SK-N-SH (cell line): ENCODE results near the gene SPOUT1. TPM values are rescaled to one million over a fixed set of nuclear protein-coding genes. Genes with fewer than 3 reads are reported as not detected.

Experiments
- CTCF ChIA-PET: fragments of 300-600, 350-600 bp; formaldehyde crosslinking; extraction: SDS; loops from one replicate; lab custom pipeline; 2021; lab: Yijun Ruan, JAX
- POLR2A ChIA-PET: fragments of 350-600 bp; sonication (Branson Sonifier 250); formaldehyde crosslinking; extraction: SDS; loops from one replicate; lab custom pipeline; 2020; ENCODE audit warnings: antibody characterized with exemption, inconsistent platforms; lab: Yijun Ruan, JAX
- DNase-seq: peaks from one replicate; pipeline ENCODE4 v3.0.0; 2012
- H2AFZ ChIP-seq: fragments of 200-600 bp; sonication (generic); 2 replicates; pipeline ENCODE4 v1.8.1; 2016; ENCODE audit warnings: antibody characterized with exemption, mild to moderate bottlenecking, low read depth
- H3F3A ChIP-seq: fragments of 200-600 bp; sonication (generic); replicated peaks from 2 replicates; pipeline ENCODE3; 2016; ENCODE audit warnings: antibody characterized with exemption, mild to moderate bottlenecking; ENCODE audit not compliant: insufficient read depth
- H3K27ac ChIP-seq, 2 experiments: fragments of 200-500 bp in 1 of 2; fragments of 200-600 bp in 1 of 2; sonication (Bioruptor generic) in 1 of 2; sonication (generic), shearing (Covaris generic) in 1 of 2; 2 replicates each; pipeline versions ENCODE4 v1.5.1 to v1.6.1; 2014 to 2016; ENCODE audit warnings: low read depth in 2 of 2, inconsistent platforms in 1 of 2, low read length in 1 of 2, mild to moderate bottlenecking in 1 of 2, mixed read lengths in 1 of 2
- H3K27me3 ChIP-seq: fragments of 200-600 bp; sonication (generic), shearing (Covaris generic); 2 replicates; pipeline ENCODE4 v1.6.1; 2016; ENCODE audit warnings: mixed run types; ENCODE audit not compliant: insufficient read depth
- H3K36me3 ChIP-seq, 2 experiments: fragments of 200-500 bp in 1 of 2; fragments of 200-600 bp in 1 of 2; sonication (Bioruptor generic) in 1 of 2; sonication (generic) in 1 of 2; replicated peaks in 1 of 2; 2 replicates each; pipeline versions ENCODE3 to v1.5.1; 2014 to 2016; ENCODE audit warnings: low read length in 1 of 2, mild to moderate bottlenecking in 1 of 2; ENCODE audit not compliant: insufficient read depth in 2 of 2, control insufficient read depth in 1 of 2
- H3K4me1 ChIP-seq, 2 experiments: fragments of 200-500 bp in 1 of 2; fragments of 200-600 bp in 1 of 2; sonication (Bioruptor generic) in 1 of 2; sonication (generic), shearing (Covaris generic) in 1 of 2; 2 replicates each; pipeline versions ENCODE4 v1.5.1 to v1.6.1; 2014 to 2016; ENCODE audit warnings: low read depth in 1 of 2, low read length in 1 of 2, mixed run types in 1 of 2; ENCODE audit not compliant: insufficient read depth in 2 of 2, control insufficient read depth in 1 of 2
- H3K4me2 ChIP-seq: fragments of 200-600 bp; sonication (generic), shearing (Covaris generic); 2 replicates; pipeline ENCODE4 v1.6.1; 2017; ENCODE audit warnings: mixed run types
- H3K4me3 ChIP-seq, 2 experiments: fragments of 200-500 bp in 1 of 2; fragments of 200-600 bp in 1 of 2; sonication (Bioruptor generic) in 1 of 2; sonication (generic), shearing (Covaris generic) in 1 of 2; 2 replicates each; pipeline versions ENCODE4 v1.5.1 to v1.8.1; 2014 to 2016; ENCODE audit warnings: low read depth in 2 of 2, inconsistent platforms in 1 of 2, low read length in 1 of 2, mild to moderate bottlenecking in 1 of 2, mixed read lengths in 1 of 2, moderate library complexity in 1 of 2
- H3K79me2 ChIP-seq: fragments of 200-600 bp; sonication (generic); 2 replicates; pipeline ENCODE4 v1.8.1; 2017; ENCODE audit warnings: mild to moderate bottlenecking; ENCODE audit not compliant: insufficient read depth
- H3K9ac ChIP-seq: fragments of 200-600 bp; sonication (generic); 2 replicates; pipeline ENCODE4 v1.6.1; 2017; ENCODE audit warnings: mixed run types
- H3K9me2 ChIP-seq: fragments of 200-600 bp; sonication (generic); 2 replicates; pipeline ENCODE4 v1.6.1; 2017; ENCODE audit warnings: mixed run types
- H3K9me3 ChIP-seq: fragments of 200-600 bp; sonication (generic); 2 replicates; pipeline ENCODE4 v1.6.1; 2017; ENCODE audit warnings: mixed run types, mild to moderate bottlenecking, moderate library complexity
- H4K20me1 ChIP-seq: fragments of 200-600 bp; sonication (generic); 2 replicates; pipeline ENCODE4 v1.6.1; 2017; ENCODE audit warnings: mild to moderate bottlenecking, mixed run types; ENCODE audit not compliant: insufficient read depth
- CTCF ChIP-seq: fragments of 200-600 bp; sonication (generic); IDR thresholded peaks from 2 replicates; pipeline ENCODE4 v1.6.1; 2017; ENCODE audit warnings: antibody characterized with exemption, mild to moderate bottlenecking, moderate library complexity
- EP300 ChIP-seq, 2 experiments: IDR thresholded peaks; 2 replicates each; pipeline versions ENCODE4 v1.4.0 to v1.6.1; 2012; ENCODE audit warnings: borderline replicate concordance in 1 of 2, low read depth in 1 of 2, low read length in 1 of 2
- EZH2phosphoT487 ChIP-seq: fragments of 200-600 bp; sonication (generic); IDR thresholded peaks from 2 replicates; pipeline ENCODE4 v1.6.1; 2017; ENCODE audit warnings: low read depth, mixed run types, mild to moderate bottlenecking, antibody characterized with exemption, moderate library complexity, borderline replicate concordance
- FOSL2 ChIP-seq: IDR thresholded peaks from 2 replicates; pipeline ENCODE4 v1.4.0; 2012; ENCODE audit warnings: low read depth, mild to moderate bottlenecking, moderate library complexity, borderline replicate concordance
- FOXM1 ChIP-seq: IDR thresholded peaks from 2 replicates; pipeline ENCODE4 v1.4.0; 2012; ENCODE audit warnings: low read depth, mild to moderate bottlenecking
- GABPA ChIP-seq: IDR thresholded peaks from 2 replicates; pipeline ENCODE4 v1.4.0; 2012; ENCODE audit warnings: low read depth, mild to moderate bottlenecking
- GATA2 ChIP-seq: sonication (generic); formaldehyde crosslinking; IDR thresholded peaks from 2 replicates; pipeline ENCODE4 v1.5.0; 2020; ENCODE audit warnings: mild to moderate bottlenecking, missing genetic modification reagents
- IRF3 ChIP-seq: fragments of 150-350 bp; IDR thresholded peaks from 2 replicates; pipeline ENCODE4 v1.6.1; 2016; ENCODE audit warnings: mild to moderate bottlenecking, low read depth, low read length
- JUND ChIP-seq: IDR thresholded peaks from 2 replicates; pipeline ENCODE4 v1.4.0; 2012
- MEF2A ChIP-seq: IDR thresholded peaks from 2 replicates; pipeline ENCODE4 v1.4.0; 2012; ENCODE audit warnings: low read depth, borderline replicate concordance
- POLR2AphosphoS5 ChIP-seq: IDR thresholded peaks from 2 replicates; pipeline ENCODE4 v1.6.1; 2012; ENCODE audit warnings: low read depth, low read length
- RAD21 ChIP-seq: IDR thresholded peaks from 2 replicates; pipeline ENCODE4 v1.6.1; 2012; ENCODE audit warnings: mild to moderate bottlenecking, low read length
- RFX5 ChIP-seq: IDR thresholded peaks from 2 replicates; pipeline ENCODE4 v1.6.1; 2012; ENCODE audit warnings: mild to moderate bottlenecking, improper control_type of control experiment, low read length
- SMC3 ChIP-seq: IDR thresholded peaks from 2 replicates; pipeline ENCODE4 v1.6.1; 2012; ENCODE audit warnings: low read depth, low read length, improper control_type of control experiment
- TCF12 ChIP-seq: IDR thresholded peaks from 2 replicates; pipeline ENCODE4 v1.4.0; 2012
- USF1 ChIP-seq: IDR thresholded peaks from 2 replicates; pipeline ENCODE4 v1.4.0; 2012; ENCODE audit warnings: low read depth, borderline replicate concordance
- YY1 ChIP-seq: IDR thresholded peaks from 2 replicates; pipeline ENCODE4 v1.4.0; 2012; ENCODE audit warnings: low read depth, mild to moderate bottlenecking
- ZBTB33 ChIP-seq: IDR thresholded peaks from 2 replicates; pipeline ENCODE4 v1.4.0; 2012; ENCODE audit warnings: low read depth, borderline replicate concordance
- WGBS: methylation state at CpG from one replicate; pipeline ENCODE4 v1.1.6; 2017; ENCODE audit warnings: low lambda C conversion rate; 5-methylcytosine and 5-hydroxymethylcytosine counted together
- polyA plus RNA-seq, 3 experiments: library from polyadenylated mRNA; depleted of rRNA; stranded (reverse); fragments of >200 nt; gene quantifications; 2 replicates each; pipeline ENCODE4 v1.2.3, GENCODE V29; 2012

Gene SPOUT1
- polyA plus RNA-seq, 1 of the 3 experiments (the other 2 are of a cell fraction): 44.2 TPM

DNA sequence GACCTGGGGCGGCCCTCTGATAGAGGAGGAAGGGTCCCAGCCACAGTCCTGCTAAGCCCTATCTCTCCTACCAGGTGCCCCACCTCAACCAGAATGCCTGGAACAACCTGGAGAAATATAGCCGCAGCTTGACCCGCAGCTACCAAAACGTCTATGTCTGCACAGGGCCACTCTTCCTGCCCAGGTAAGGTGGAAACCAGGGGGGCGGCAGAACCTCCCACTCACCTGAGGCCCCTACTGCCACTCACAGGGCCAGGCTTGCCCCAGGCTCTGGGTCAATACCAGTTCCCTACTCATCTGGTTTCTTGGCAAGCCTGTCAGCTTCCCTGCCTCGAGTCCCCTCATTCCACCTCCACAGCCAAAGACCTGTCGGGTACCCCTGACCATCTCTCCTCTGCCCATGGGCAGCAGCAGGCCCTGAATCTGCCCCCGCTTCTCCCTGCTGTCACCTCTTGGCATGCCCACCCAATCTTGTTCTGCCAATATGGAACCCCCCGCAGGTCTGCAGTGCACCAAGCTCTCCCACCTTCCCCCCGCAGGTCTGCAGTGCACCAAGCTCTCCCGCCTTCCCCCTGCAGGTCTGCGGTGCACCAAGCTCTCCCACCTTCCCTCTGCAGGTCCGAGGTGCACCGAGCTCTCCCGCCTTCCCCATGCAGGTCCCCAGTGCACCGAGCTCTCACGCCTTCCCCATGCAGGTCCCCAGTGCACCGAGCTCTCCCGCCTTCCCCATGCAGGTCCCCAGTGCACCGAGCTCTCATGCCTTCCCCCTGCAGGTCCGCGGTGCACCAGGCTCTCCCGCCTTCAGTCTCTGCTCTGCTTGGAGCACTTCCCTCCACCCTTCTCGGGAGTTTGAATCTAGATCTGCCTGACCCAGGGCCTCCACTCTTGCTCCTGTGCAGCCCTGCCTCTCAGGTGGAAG is 8.7 kb downstream of the SPOUT1 start:
- H3K9ac ChIP-seq: no peak overlapping the region
- H3K27me3 ChIP-seq: no peaks in the 10 kb centered on the region
- H3K27ac ChIP-seq: no peak overlapping the region
- no peaks in the 10 kb centered on the region for H3K9me2 ChIP-seq
- H3K79me2 ChIP-seq: peaks cover 5% of the 10 kb centered on the region; the same call in 1 of the 2 replicates
- H3K36me3 ChIP-seq: peaks cover 16 to 41% of the 10 kb centered on the region in 2 experiments
- no peak overlapping the region for H2AFZ ChIP-seq
- peaks cover 0 to 17% of the 10 kb centered on the region in 2 experiments; a peak in 1 of 4 replicates for H3K4me1 ChIP-seq
- H3K9me3 ChIP-seq: no peaks in the 10 kb centered on the region
- H3K4me3 ChIP-seq: no peak overlapping the region
- CTCF ChIA-PET: interaction anchor here (1.9 to 4.1 kb wide), 4 partner anchors 8 to 119 kb away, joined by 4 to 34 read pairs (median 25); partner anchors contain the start of genes PKN3 and SPOUT1
- H4K20me1 ChIP-seq: peaks cover 6% of the 10 kb centered on the region; the same call in 1 of the 2 replicates
- WGBS: 93% methylated on average over 22 of the region's 24 CpGs
- POLR2A ChIA-PET: interaction anchor here (0.8 to 1.4 kb wide), 2 partner anchors 9 to 24 kb away, joined by 4 to 5 read pairs; partner anchors contain the start of gene SPOUT1
- H3F3A ChIP-seq: peaks cover 23% of the 10 kb centered on the region
- TF ChIP-seq POLR2AphosphoS5: no peak
- TF ChIP-seq GATA2 (CRISPR knock-in tag): no peak
- no peak for TF ChIP-seq FOSL2
- no peak for TF ChIP-seq JUND
- TF ChIP-seq ZBTB33: no peak
- TF ChIP-seq EP300 (IDR thresholded peaks at IDR 0.05; ENCODE audit: borderline replicate concordance in 1 of 2, low read depth in 1 of 2, low read length in 1 of 2): no peak
- TF ChIP-seq USF1: no peak
- TF ChIP-seq SMC3: no peak
- TF ChIP-seq EZH2phosphoT487: no peak
- no peak for TF ChIP-seq IRF3
- TF ChIP-seq CTCF: no peak
- TF ChIP-seq GABPA: no peak
- TF ChIP-seq TCF12: no peak
- TF ChIP-seq FOXM1: no peak
- TF ChIP-seq YY1: no peak
- TF ChIP-seq RAD21: no peak
- no peak for TF ChIP-seq RFX5
- no peak for TF ChIP-seq MEF2A
- TF ChIP-seq, all 33 proteins: peak for 0
- no peak for DNase-seq
- H3K4me2 ChIP-seq: no peak overlapping the region
